K562 (cell line): ENCODE measurements around the gene SQOR.

Experiments used
- ADNP ChIP-seq: fragments of 200-800 bp; sonication (Bioruptor generic); IDR thresholded peaks from 2 replicates; pipeline ENCODE4 v1.6.1; 2016; ENCODE audit warnings: missing genetic modification characterization, missing compliant biosample characterization
- HDAC1 ChIP-seq, 2 experiments: fragments of 450-650 bp; IDR thresholded peaks; 2 replicates each; pipeline ENCODE4 v1.6.1; 2016 to 2017; ENCODE audit warnings: inconsistent platforms in 1 of 2, mild to moderate bottlenecking in 1 of 2, moderate library complexity in 1 of 2
- JUN ChIP-seq, 2 experiments: sonication (generic) in 1 of 2; formaldehyde crosslinking in 1 of 2; IDR thresholded peaks; 2 replicates each; pipeline versions ENCODE4 v1.6.1 to v1.8.0; 2012 to 2022; ENCODE audit warnings: borderline replicate concordance in 2 of 2, mild to moderate bottlenecking in 2 of 2, improper control_type of control experiment in 1 of 2, low read depth in 1 of 2, low read length in 1 of 2, missing genetic modification reagents in 1 of 2
- MCM3 ChIP-seq: fragments of 450-650 bp; IDR thresholded peaks from 2 replicates; pipeline ENCODE4 v1.6.1; 2016
- MEF2A ChIP-seq: IDR thresholded peaks from 2 replicates; pipeline ENCODE4 v1.6.1; 2011; ENCODE audit warnings: low read depth, mild to moderate bottlenecking, low read length, moderate library complexity; ENCODE audit not compliant: control insufficient read depth
- OTX1 ChIP-seq: fragments of 450-650 bp; formaldehyde crosslinking; IDR thresholded peaks from 2 replicates; pipeline ENCODE4 v1.4.0; 2022; ENCODE audit warnings: mild to moderate bottlenecking
- POLR2A ChIP-seq: fragments of 450-650 bp; conservative IDR thresholded peaks from 2 replicates; pipeline ENCODE4 v1.6.1; 2016
- PTBP1 ChIP-seq: fragments of 200-400 bp; formaldehyde crosslinking; IDR thresholded peaks from 2 replicates; pipeline ENCODE4 v1.6.1; 2017; ENCODE audit warnings: low read depth, low read length
- RFX1 ChIP-seq: fragments of 450-650 bp; IDR thresholded peaks from 2 replicates; pipeline ENCODE4 v1.6.1; 2016; ENCODE audit warnings: mild to moderate bottlenecking, moderate library complexity
- SIX5 ChIP-seq, 2 experiments: IDR thresholded peaks; 2 replicates each; pipeline ENCODE4 v1.6.1; 2011; ENCODE audit warnings: low read length in 2 of 2, borderline replicate concordance in 1 of 2, low read depth in 1 of 2, mild to moderate bottlenecking in 1 of 2, moderate library complexity in 1 of 2; ENCODE audit not compliant: insufficient read depth in 1 of 2
- SRF ChIP-seq, 2 experiments: fragments of 250-450, 450-650 bp in 1 of 2; sonication (Bioruptor Pico) in 1 of 2; sonication (generic) in 1 of 2; formaldehyde crosslinking; IDR thresholded peaks; 2 replicates each; pipeline versions ENCODE4 v1.5.0 to v1.5.1; 2020 to 2022; ENCODE audit warnings: mild to moderate bottlenecking in 1 of 2, missing genetic modification reagents in 1 of 2
- TF ChIP-seq, protein P1 (sequence below), 2 experiments: fragments of 450-650 bp in 1 of 2; sonication (generic) in 1 of 2; formaldehyde crosslinking in 1 of 2; IDR thresholded peaks in 1 of 2; conservative IDR thresholded peaks in 1 of 2; 2 replicates each; pipeline versions ENCODE4 v1.6.1 to v1.8.1; 2016 to 2023; ENCODE audit warnings: mild to moderate bottlenecking in 2 of 2, moderate library complexity in 2 of 2, inconsistent platforms in 1 of 2, missing genetic modification reagents in 1 of 2
- TF ChIP-seq, protein P2 (sequence below), 3 experiments: IDR thresholded peaks in 2 of 3; conservative IDR thresholded peaks in 1 of 3; 2 replicates each; pipeline ENCODE4 v1.5.1; 2011 to 2012; ENCODE audit warnings: low read length in 3 of 3, mild to moderate bottlenecking in 3 of 3, control low read depth in 2 of 3, improper control_type of control experiment in 1 of 3, inconsistent platforms in 1 of 3, low read depth in 1 of 3, mixed read lengths in 1 of 3, moderate library complexity in 1 of 3; ENCODE audit not compliant: insufficient read depth in 2 of 3
- TF ChIP-seq, protein P3 (sequence below), 2 experiments: fragments of 450-650 bp; conservative IDR thresholded peaks; 2 replicates each; pipeline ENCODE4 v1.6.1; 2017; ENCODE audit warnings: mild to moderate bottlenecking in 2 of 2, moderate library complexity in 2 of 2

DNA sequence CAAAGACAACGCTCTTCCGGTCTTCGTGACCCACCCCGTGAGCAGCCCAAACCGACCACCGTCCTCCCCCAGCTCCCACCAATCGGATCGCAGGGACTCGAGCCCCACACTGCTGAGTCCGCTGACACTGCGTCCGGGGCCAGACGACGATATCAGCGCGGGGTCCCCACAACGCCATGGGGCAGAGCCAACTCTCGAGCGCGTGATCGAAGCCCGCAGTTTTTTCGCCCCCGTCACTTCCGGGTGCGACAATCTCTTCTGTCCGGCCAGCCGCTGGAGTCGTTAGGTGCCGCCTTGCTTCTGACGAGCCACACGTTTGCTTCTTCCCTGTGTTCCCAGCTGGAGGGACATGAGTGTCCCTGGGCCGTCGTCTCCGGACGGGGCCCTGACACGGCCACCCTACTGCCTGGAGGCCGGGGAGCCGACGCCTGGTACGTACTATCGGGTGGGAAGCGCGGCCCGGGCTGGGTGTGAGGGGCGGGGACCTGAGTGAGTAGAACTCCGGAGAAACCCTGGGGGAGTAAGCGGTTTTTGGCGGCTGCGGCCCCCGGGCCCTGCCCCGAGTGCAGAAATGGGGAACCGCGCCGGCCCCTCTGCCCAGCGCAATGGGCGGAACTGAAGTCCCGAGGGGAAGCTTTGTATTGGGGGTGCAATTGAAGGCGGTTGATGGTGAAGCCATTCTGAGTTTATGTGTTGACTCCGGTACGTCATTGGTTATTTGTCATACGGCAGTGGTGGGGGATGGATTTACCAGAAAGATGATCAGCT lies 47.5 kb upstream of the SQOR start, which contains the start of gene BLOC1S6:
- TF ChIP-seq, protein P1, sequence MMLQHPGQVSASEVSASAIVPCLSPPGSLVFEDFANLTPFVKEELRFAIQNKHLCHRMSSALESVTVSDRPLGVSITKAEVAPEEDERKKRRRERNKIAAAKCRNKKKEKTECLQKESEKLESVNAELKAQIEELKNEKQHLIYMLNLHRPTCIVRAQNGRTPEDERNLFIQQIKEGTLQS (IDR thresholded peaks at IDR 0.05) = no peak
- TF ChIP-seq, protein P1 (CRISPR knock-in tag; conservative IDR thresholded peaks at IDR 0.05) = peak; percentile 63; the same call in 1 of the 2 replicates
- TF ChIP-seq HDAC1 (IDR thresholded peaks at IDR 0.05) (peak in 1 of 2 experiments; percentile 83; a peak in 2 of 4 replicates), JUN (IDR thresholded peaks at IDR 0.05; ENCODE audit: borderline replicate concordance, low read depth, low read length) (no peak), JUN (CRISPR knock-in tag; IDR thresholded peaks at IDR 0.05; ENCODE audit: borderline replicate concordance) (peak; percentile 73), POLR2A (peak; percentile 96), SIX5 (IDR thresholded peaks at IDR 0.05; ENCODE audit: borderline replicate concordance in 1 of 2, insufficient read depth in 1 of 2, low read depth in 1 of 2, low read length in 2 of 2) (peak in 1 of 2 experiments; percentile 8; a peak in 1 of 4 replicates), RFX1 (no peak), ADNP (tag) (no peak), OTX1 (CRISPR knock-in tag) (no peak), SRF (CRISPR knock-in tag; IDR thresholded peaks at IDR 0.05) (peak in 1 of 2 experiments; percentile 12; a peak in 1 of 4 replicates), MCM3 (no peak), MEF2A (no peak), PTBP1 (0 out of 2 replicates have a peak, but pooled peaks have one; percentile 22)
- TF ChIP-seq, protein P2, sequence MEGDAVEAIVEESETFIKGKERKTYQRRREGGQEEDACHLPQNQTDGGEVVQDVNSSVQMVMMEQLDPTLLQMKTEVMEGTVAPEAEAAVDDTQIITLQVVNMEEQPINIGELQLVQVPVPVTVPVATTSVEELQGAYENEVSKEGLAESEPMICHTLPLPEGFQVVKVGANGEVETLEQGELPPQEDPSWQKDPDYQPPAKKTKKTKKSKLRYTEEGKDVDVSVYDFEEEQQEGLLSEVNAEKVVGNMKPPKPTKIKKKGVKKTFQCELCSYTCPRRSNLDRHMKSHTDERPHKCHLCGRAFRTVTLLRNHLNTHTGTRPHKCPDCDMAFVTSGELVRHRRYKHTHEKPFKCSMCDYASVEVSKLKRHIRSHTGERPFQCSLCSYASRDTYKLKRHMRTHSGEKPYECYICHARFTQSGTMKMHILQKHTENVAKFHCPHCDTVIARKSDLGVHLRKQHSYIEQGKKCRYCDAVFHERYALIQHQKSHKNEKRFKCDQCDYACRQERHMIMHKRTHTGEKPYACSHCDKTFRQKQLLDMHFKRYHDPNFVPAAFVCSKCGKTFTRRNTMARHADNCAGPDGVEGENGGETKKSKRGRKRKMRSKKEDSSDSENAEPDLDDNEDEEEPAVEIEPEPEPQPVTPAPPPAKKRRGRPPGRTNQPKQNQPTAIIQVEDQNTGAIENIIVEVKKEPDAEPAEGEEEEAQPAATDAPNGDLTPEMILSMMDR (IDR thresholded peaks at IDR 0.05 in 2 of 3, conservative IDR thresholded peaks at IDR 0.05 in 1 of 3; ENCODE audit: insufficient read depth in 2 of 3, low read depth in 1 of 3, low read length in 3 of 3) = no peak
- TF ChIP-seq, protein P3, sequence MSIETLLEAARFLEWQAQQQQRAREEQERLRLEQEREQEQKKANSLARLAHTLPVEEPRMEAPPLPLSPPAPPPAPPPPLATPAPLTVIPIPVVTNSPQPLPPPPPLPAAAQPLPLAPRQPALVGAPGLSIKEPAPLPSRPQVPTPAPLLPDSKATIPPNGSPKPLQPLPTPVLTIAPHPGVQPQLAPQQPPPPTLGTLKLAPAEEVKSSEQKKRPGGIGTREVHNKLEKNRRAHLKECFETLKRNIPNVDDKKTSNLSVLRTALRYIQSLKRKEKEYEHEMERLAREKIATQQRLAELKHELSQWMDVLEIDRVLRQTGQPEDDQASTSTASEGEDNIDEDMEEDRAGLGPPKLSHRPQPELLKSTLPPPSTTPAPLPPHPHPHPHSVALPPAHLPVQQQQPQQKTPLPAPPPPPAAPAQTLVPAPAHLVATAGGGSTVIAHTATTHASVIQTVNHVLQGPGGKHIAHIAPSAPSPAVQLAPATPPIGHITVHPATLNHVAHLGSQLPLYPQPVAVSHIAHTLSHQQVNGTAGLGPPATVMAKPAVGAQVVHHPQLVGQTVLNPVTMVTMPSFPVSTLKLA (conservative IDR thresholded peaks at IDR 0.05) = peak; percentile 90 to 94
